Hematopoietic multipotent progenitor cell (in vitro differentiated cells): ENCODE measurements around the gene SLC10A3. TPM values are rescaled to one million over a fixed set of nuclear protein-coding genes. Genes with fewer than 3 reads are reported as not detected.
"Not testable (repeated sequence)": the region's sequence is repeated elsewhere in the genome, so short reads cannot be mapped to it uniquely, and the experiment has no call there.

Experiments used
- DNase-seq, 3 donors: peaks; one replicate each; pipeline ENCODE4 v3.0.0-alpha.2; 2011 to 2015; ENCODE audit warnings: low read depth in 2 of 3, low spot score in 2 of 3
- total RNA-seq: library from RNA; depleted of rRNA; stranded (reverse); fragments of >200 nt; gene quantifications from one replicate; pipeline ENCODE4 v1.2.3, GENCODE V29; 2012

SLC10A3 gene
- total RNA-seq, 1 donor = 37.2 TPM

GRCh38 chrX:154511761-154512160 lies 21.3 kb upstream of the SLC10A3 start:
- DNase-seq = no peak

GRCh38 chrX:154509455-154509854 lies 19.0 kb upstream of the SLC10A3 start:
- no peak for DNase-seq

GRCh38 chrX:154508384-154508745 lies 17.9 kb upstream of the SLC10A3 start:
- DNase-seq = no peak

GRCh38 chrX:154507673-154508383 lies 17.4 kb upstream of the SLC10A3 start:
- no peak for DNase-seq

GRCh38 chrX:154506483-154507332 lies 16.3 kb upstream of the SLC10A3 start:
- no peak for DNase-seq

GRCh38 chrX:154505734-154506133 lies 15.3 kb upstream of the SLC10A3 start:
- DNase-seq = no peak

GRCh38 chrX:154502989-154503388 lies 12.6 kb upstream of the SLC10A3 start:
- no peak for DNase-seq

- DNase-seq = no peak
Measured at GRCh38 chrX:154502098-154502497, 11.7 kb upstream of the SLC10A3 start.

GRCh38 chrX:154501423-154501822 lies 11.0 kb upstream of the SLC10A3 start:
- DNase-seq = not testable (repeated sequence)

GRCh38 chrX:154496591-154497137 lies 6.2 kb upstream of the SLC10A3 start:
- not testable (repeated sequence) for DNase-seq

- DNase-seq = peak in 1 of 3 donors; percentile 71
Measured at GRCh38 chrX:154495472-154495922, 5.1 kb upstream of the SLC10A3 start.

- DNase-seq = no peak
Measured at GRCh38 chrX:154494715-154495114, 4.3 kb upstream of the SLC10A3 start.

- DNase-seq = peak in 2 of 3 donors; percentile 40 to 54
Measured at GRCh38 chrX:154490021-154490413, 412 bp downstream of the SLC10A3 start.

GRCh38 chrX:154489182-154489581 lies 1.2 kb downstream of the SLC10A3 start:
- no peak for DNase-seq

- DNase-seq = no peak
Measured at GRCh38 chrX:154488336-154489075, 1.9 kb downstream of the SLC10A3 start.

- DNase-seq = no peak
Measured at GRCh38 chrX:154487518-154488290, 2.7 kb downstream of the SLC10A3 start.

GRCh38 chrX:154486396-154487207 lies 3.8 kb downstream of the SLC10A3 start, which contains the start of gene UBL4A:
Gene UBL4A, minus strand, starts transcription at chrX:154486615. Its CDS starts 31 bp downstream, at chrX:154486584.
- peak in 2 of 3 donors; percentile 58 to 64 for DNase-seq

- DNase-seq = peak in 1 of 3 donors; percentile 15
Measured at GRCh38 chrX:154486052-154486395, 4.4 kb downstream of the SLC10A3 start.
